HepG2 (cell line): ENCODE measurements around the gene GRIN2C. TPM values are rescaled to one million over a fixed set of nuclear protein-coding genes. Genes with fewer than 3 reads are reported as not detected.

ENCODE experiments used
- ATAC-seq: fragments of 200-7000 bp; cut with Tn5 transposase; 3 replicates; pipeline ENCODE4 v1.9.1; 2020; ENCODE audit warnings: mild to moderate bottlenecking, moderate library complexity
- BruUV-seq: library from RNA; stranded (reverse); fragments of 400-500 nt; replicated peaks from 2 replicates; lab custom pipeline; 2021; lab: Mats Ljungman, UMichigan
- CTCF ChIA-PET: fragments of 300-600 bp; formaldehyde crosslinking; extraction: SDS; loops from one replicate; lab custom pipeline; 2021; ENCODE audit warnings: low total read pairs, inconsistent platforms, low intra/inter-chr PET ratio; lab: Yijun Ruan, JAX
- POLR2A ChIA-PET: fragments of 350-600 bp; sonication (Branson Sonifier 250); formaldehyde crosslinking; loops from one replicate; lab custom pipeline; 2020; ENCODE audit warnings: antibody characterized with exemption, inconsistent platforms; lab: Yijun Ruan, JAX
- DNase-seq: peaks from one replicate; pipeline ENCODE4 v3.0.0-alpha.2; 2015; ENCODE audit warnings: low spot score
- FAIRE-seq: peaks from 3 replicates; lab custom pipeline; 2011; peaks lifted over from hg19 to GRCh38; lab: Jason Lieb, UNC
- H2AFZ ChIP-seq: one replicate; pipeline ENCODE4 v1.6.1; 2011; ENCODE audit warnings: low read length, inconsistent platforms
- H3K27ac ChIP-seq: fragments of 300-600 bp; 3 replicates; pipeline ENCODE4 v1.8.0; 2011; ENCODE audit warnings: mixed run types, mild to moderate bottlenecking, mixed read lengths, low read length, inconsistent platforms; ENCODE audit not compliant: insufficient read depth; ENCODE audit errors: extremely low read length
- H3K27me3 ChIP-seq, 2 experiments: fragments of 200-600 bp in 1 of 2; 2 replicates in 1 of 2; 3 replicates in 1 of 2; pipeline versions ENCODE4 v1.6.0 to v1.8.0; 2011; ENCODE audit warnings: low read length in 2 of 2, mild to moderate bottlenecking in 2 of 2, moderate library complexity in 2 of 2, inconsistent platforms in 1 of 2; ENCODE audit not compliant: insufficient read depth in 2 of 2, control insufficient read depth in 1 of 2
- H3K36me3 ChIP-seq, 2 experiments: fragments of 200-600 bp in 1 of 2; replicated peaks in 1 of 2; 2 replicates in 1 of 2; 3 replicates in 1 of 2; pipeline versions ENCODE4 v1.5.1 to v1.8.0; 2011; ENCODE audit warnings: low read length in 2 of 2, inconsistent platforms in 1 of 2; ENCODE audit not compliant: insufficient read depth in 2 of 2, control insufficient read depth in 1 of 2
- H3K4me1 ChIP-seq: 2 replicates; pipeline ENCODE4 v1.5.1; 2012; ENCODE audit warnings: low read length, inconsistent platforms; ENCODE audit not compliant: insufficient read depth
- H3K4me2 ChIP-seq: 2 replicates; pipeline ENCODE4 v1.6.0; 2011; ENCODE audit warnings: low read depth, low read length, inconsistent platforms
- H3K4me3 ChIP-seq, 3 experiments: fragments of 200-600 bp in 1 of 3; sonication (generic), shearing (Covaris generic) in 1 of 3; replicated peaks in 1 of 3; 2 replicates each; pipeline ENCODE4 v1.5.1; 2011 to 2016; ENCODE audit warnings: low read length in 3 of 3, inconsistent platforms in 2 of 3, low read depth in 2 of 3, mild to moderate bottlenecking in 2 of 3, control low read depth in 1 of 3, mixed read lengths in 1 of 3; ENCODE audit not compliant: insufficient read depth in 1 of 3
- H3K79me2 ChIP-seq: one replicate; pipeline ENCODE4 v1.6.1; 2011; ENCODE audit warnings: low read length, inconsistent platforms; ENCODE audit not compliant: insufficient read depth
- H3K9ac ChIP-seq: 2 replicates; pipeline ENCODE4 v1.6.0; 2011; ENCODE audit warnings: mild to moderate bottlenecking, low read depth, low read length, inconsistent platforms; ENCODE audit not compliant: insufficient read depth
- H3K9me3 ChIP-seq: 2 replicates; pipeline ENCODE4 v1.5.1; 2012; ENCODE audit warnings: mild to moderate bottlenecking, low read length
- H4K20me1 ChIP-seq: 2 replicates; pipeline ENCODE4 v1.6.0; 2011; ENCODE audit warnings: inconsistent platforms, mild to moderate bottlenecking, low read length, moderate library complexity; ENCODE audit not compliant: insufficient read depth
- CBX1 ChIP-seq: IDR thresholded peaks from one replicate; pipeline ENCODE4 v1.6.1; 2016; ENCODE audit warnings: antibody characterized with exemption, low read depth
- FOXM1 ChIP-seq: sonication (generic); formaldehyde crosslinking; IDR thresholded peaks from 2 replicates; pipeline ENCODE4 v1.5.0; 2020; ENCODE audit warnings: missing genetic modification reagents
- HDAC2 ChIP-seq: sonication (generic); formaldehyde crosslinking; IDR thresholded peaks from 2 replicates; pipeline ENCODE4 v1.4.0; 2020; ENCODE audit warnings: missing genetic modification reagents
- HES4 ChIP-seq: sonication (generic); formaldehyde crosslinking; IDR thresholded peaks from 2 replicates; pipeline ENCODE4 v1.9.0; 2021; ENCODE audit warnings: mild to moderate bottlenecking, missing genetic modification reagents, borderline replicate concordance
- HIVEP1 ChIP-seq: sonication (generic); formaldehyde crosslinking; IDR thresholded peaks from 2 replicates; pipeline ENCODE4 v1.4.0; 2020; ENCODE audit warnings: mild to moderate bottlenecking, missing genetic modification reagents
- HNRNPH1 ChIP-seq: fragments of 200-400 bp; formaldehyde crosslinking; optimal IDR thresholded peaks from 2 replicates; pipeline ENCODE3; 2017; ENCODE audit warnings: mild to moderate bottlenecking, low read depth, low read length
- KDM5B ChIP-seq: sonication (generic); formaldehyde crosslinking; IDR thresholded peaks from 2 replicates; pipeline ENCODE4 v1.4.0; 2020; ENCODE audit warnings: missing genetic modification reagents, mild to moderate bottlenecking, borderline replicate concordance
- MEIS2 ChIP-seq: sonication (generic); formaldehyde crosslinking; IDR thresholded peaks from 2 replicates; pipeline ENCODE4 v1.9.0; 2021; ENCODE audit warnings: mild to moderate bottlenecking, missing genetic modification reagents
- MTA3 ChIP-seq: sonication (generic); formaldehyde crosslinking; IDR thresholded peaks from 2 replicates; pipeline ENCODE4 v1.4.0; 2020; ENCODE audit warnings: missing genetic modification reagents
- MXD3 ChIP-seq: IDR thresholded peaks from 2 replicates; pipeline ENCODE4 v1.6.1; 2016; ENCODE audit warnings: mild to moderate bottlenecking, missing biosample characterization, missing genetic modification reagents
- PATZ1 ChIP-seq: sonication (generic); formaldehyde crosslinking; IDR thresholded peaks from 2 replicates; pipeline ENCODE4 v1.4.0; 2020; ENCODE audit warnings: missing genetic modification reagents
- TEAD3 ChIP-seq: optimal IDR thresholded peaks from 2 replicates; pipeline ENCODE3; 2016; ENCODE audit warnings: borderline replicate concordance
- TMF1 ChIP-seq: sonication (generic); formaldehyde crosslinking; IDR thresholded peaks from 2 replicates; pipeline ENCODE4 v1.8.1; 2022; ENCODE audit warnings: low read depth, missing genetic modification reagents
- ZNF17 ChIP-seq: sonication (generic); formaldehyde crosslinking; IDR thresholded peaks from 2 replicates; pipeline ENCODE4 v1.5.0; 2020; ENCODE audit warnings: mild to moderate bottlenecking, missing genetic modification reagents
- ZNF552 ChIP-seq: sonication (generic); formaldehyde crosslinking; IDR thresholded peaks from 2 replicates; pipeline ENCODE4 v1.9.0; 2022; ENCODE audit warnings: missing genetic modification reagents, mild to moderate bottlenecking, borderline replicate concordance
- ZNF563 ChIP-seq: sonication (generic); formaldehyde crosslinking; IDR thresholded peaks from 2 replicates; pipeline ENCODE4 v1.8.0; 2022; ENCODE audit warnings: mild to moderate bottlenecking, moderate library complexity, missing genetic modification reagents
- ZNF678 ChIP-seq: sonication (generic); formaldehyde crosslinking; IDR thresholded peaks from 2 replicates; pipeline ENCODE4 v1.4.0; 2020; ENCODE audit warnings: mild to moderate bottlenecking, missing genetic modification reagents
- ZNF768 ChIP-seq: sonication (generic); formaldehyde crosslinking; IDR thresholded peaks from 2 replicates; pipeline ENCODE4 v1.4.0; 2020; ENCODE audit warnings: missing genetic modification reagents
- ZNF784 ChIP-seq: sonication (generic); formaldehyde crosslinking; IDR thresholded peaks from 2 replicates; pipeline ENCODE4 v1.5.1; 2020; ENCODE audit warnings: missing genetic modification reagents, mild to moderate bottlenecking, borderline replicate concordance
- ZNF883 ChIP-seq: sonication (generic); formaldehyde crosslinking; IDR thresholded peaks from 2 replicates; pipeline ENCODE4 v1.5.1; 2020; ENCODE audit warnings: mild to moderate bottlenecking, missing genetic modification reagents; ENCODE audit errors: not compliant biosample characterization
- WGBS: methylation state at CpG from one replicate; pipeline ENCODE4 v1.1.6; 2017; ENCODE audit warnings: low lambda C conversion rate; 5-methylcytosine and 5-hydroxymethylcytosine counted together
- in situ Hi-C: cut with HindIII; loops from 2 replicates; pipeline ENCODE4 v1.10.0; 2017; ENCODE audit warnings: low pct_unique_long_range_greater_than_20kb; ENCODE audit not compliant: extremely low pct_ligation_motif_present
- intact Hi-C: fragments of 100-400 bp; cut with micrococcal nuclease; formaldehyde crosslinking; loops from one replicate; pipeline ENCODE4 v1.10.0; 2022; ENCODE audit not compliant: unreplicated experiment
- polyA plus RNA-seq, 8 experiments: library from polyadenylated mRNA; depleted of rRNA in 3 of 8; stranded (reverse) in 7 of 8; unstranded in 1 of 8; fragments of >200 nt; fragmentation: Illumina TruSeq in 4 of 8; extraction: Trizol in 4 of 8; gene quantifications; 2 replicates each; pipeline versions ENCODE4 v1.2.1 to v1.2.3, GENCODE V29; 2011 to 2016; ENCODE audit warnings: low read depth in 4 of 8, missing spikeins in 1 of 8, mixed read lengths in 1 of 8; ENCODE audit not compliant: insufficient read depth in 1 of 8
- total RNA-seq, 5 experiments: library from RNA; depleted of rRNA; stranded (reverse); fragments of >200 nt; fragmentation: Illumina TruSeq; extraction: Trizol; gene quantifications; 2 replicates each; pipeline ENCODE4 v1.2.3, GENCODE V29; 2016; ENCODE audit warnings: low read depth in 1 of 5

The GRIN2C gene
- total and polyA plus RNA-seq, 2 of the 13 experiments (the other 11 are each of a cell fraction or from before 2014, with no cell fraction given): 0.03 to 0.11 TPM

GRCh38 chr17:74878658-74879057 is 19.0 kb upstream of the GRIN2C start (continued):
- TF ChIP-seq MXD3 (CRISPR knock-in tag): no peak

- ChIA-PET POLR2A (interaction anchor here (0.7 to 2.0 kb wide), 3 partner anchors 16 to 141 kb away, joined by 3 to 8 read pairs (median 6); partner anchors contain the start of gene RAB37), CTCF (no interaction called here)
- Histone ChIP-seq H3K9ac (no peak overlapping the region), H3K36me3 (no peaks in the 10 kb centered on the region), H2AFZ (no peak overlapping the region), H3K79me2 (no peaks in the 10 kb centered on the region), H3K4me1 (peaks cover 51% of the 10 kb centered on the region), H4K20me1 (no peaks in the 10 kb centered on the region), H3K27me3 (peaks cover 7 to 46% of the 10 kb centered on the region in 2 experiments; a peak in 4 of 5 replicates), H3K4me2 (peak overlapping the region; percentile 31), H3K27ac (no peak overlapping the region), H3K4me3 (peak overlapping the region in 1 of 3 experiments; percentile 11; a peak in 1 of 6 replicates), H3K9me3 (no peaks in the 10 kb centered on the region)
- FAIRE-seq (no peak), ATAC-seq (no peak; the same call in 2 of the 3 replicates), DNase-seq (peak; percentile 62)
- in situ Hi-C loops (no loop called here), intact Hi-C loops (no loop called here)
- no TSS peak for BruUV-seq
- WGBS: 19% methylated on average over 10 of the region's 19 CpGs
- TF ChIP-seq HES4 (CRISPR knock-in tag) (0 out of 2 replicates have a peak, but pooled peaks have one; percentile 35), ZNF768 (CRISPR knock-in tag) (peak; percentile 10; the same call in 1 of the 2 replicates), ZNF784 (CRISPR knock-in tag) (0 out of 2 replicates have a peak, but pooled peaks have one; percentile 2), HDAC2 (CRISPR knock-in tag) (no peak), TEAD3 (CRISPR knock-in tag) (peak; percentile 31), PATZ1 (CRISPR knock-in tag) (peak; percentile 39; the same call in 1 of the 2 replicates), ZNF883 (CRISPR knock-in tag) (peak; percentile 18), ZNF563 (no peak), FOXM1 (no peak), HIVEP1 (CRISPR knock-in tag) (0 out of 2 replicates have a peak, but pooled peaks have one; percentile 30), ZNF552 (no peak), KDM5B (no peak), MTA3 (CRISPR knock-in tag) (no peak), ZNF17 (peak; percentile 73; the same call in 1 of the 2 replicates), ZNF678 (CRISPR knock-in tag) (no peak), HNRNPH1 (no peak), CBX1 (no peak), MEIS2 (CRISPR knock-in tag) (no peak), TMF1 (no peak)
Measured at GRCh38 chr17:74877592-74878548, 18.2 kb upstream of the GRIN2C start.
